ENCODE data around the gene MROH7.

DNA sequence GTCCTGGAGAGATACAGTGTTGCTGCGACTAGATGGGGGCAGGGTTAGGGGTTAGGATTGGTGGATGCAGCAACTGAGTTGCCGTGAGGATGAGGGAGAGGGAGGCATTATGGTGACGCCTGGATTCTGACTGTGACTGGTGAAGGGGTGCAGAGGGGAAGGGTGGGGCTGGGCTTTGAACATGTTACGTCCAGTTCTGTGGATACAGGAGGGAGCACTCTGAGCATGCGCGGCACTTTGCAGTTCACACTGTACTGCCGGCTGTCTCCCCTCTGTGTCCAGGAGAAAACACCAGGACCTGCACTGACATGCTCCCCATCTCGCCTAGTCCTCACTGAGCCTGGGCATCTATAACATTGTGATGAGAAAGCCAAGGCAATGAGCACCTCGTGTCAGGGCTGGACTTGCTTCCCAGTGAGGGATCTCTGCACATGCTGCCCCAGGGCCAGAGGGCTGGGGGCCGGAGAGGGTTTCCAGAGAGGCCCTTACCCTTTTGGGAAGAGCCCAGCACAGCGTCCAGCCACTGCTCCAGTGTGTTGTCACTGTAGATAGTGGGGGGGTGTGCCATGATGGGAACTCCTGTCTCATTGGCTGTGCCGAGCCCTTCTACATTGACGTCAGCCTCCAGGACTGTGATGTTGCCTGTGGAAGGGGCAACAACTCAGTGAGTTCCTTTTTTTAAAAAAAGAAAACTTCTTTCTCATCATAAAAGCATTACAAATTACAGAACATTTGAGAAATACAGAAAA is 25.9 kb upstream of the MROH7 start:
- TF ChIP-seq POLR2A (IDR thresholded peaks at IDR 0.05; ENCODE audit: low read length) (no peak), GATA1 (IDR thresholded peaks at IDR 0.05; ENCODE audit: low read depth, low read length) (no peak)
